ENCODE data around the gene CELF5. TPM values are rescaled to one million over a fixed set of nuclear protein-coding genes. Genes with fewer than 3 reads are reported as not detected.

Gene CELF5
- total and polyA plus RNA-seq, 2 donors (not counting 1 experiment from before 2014, with no cell fraction given), result 0.15 TPM; not detected in 1

DNA sequence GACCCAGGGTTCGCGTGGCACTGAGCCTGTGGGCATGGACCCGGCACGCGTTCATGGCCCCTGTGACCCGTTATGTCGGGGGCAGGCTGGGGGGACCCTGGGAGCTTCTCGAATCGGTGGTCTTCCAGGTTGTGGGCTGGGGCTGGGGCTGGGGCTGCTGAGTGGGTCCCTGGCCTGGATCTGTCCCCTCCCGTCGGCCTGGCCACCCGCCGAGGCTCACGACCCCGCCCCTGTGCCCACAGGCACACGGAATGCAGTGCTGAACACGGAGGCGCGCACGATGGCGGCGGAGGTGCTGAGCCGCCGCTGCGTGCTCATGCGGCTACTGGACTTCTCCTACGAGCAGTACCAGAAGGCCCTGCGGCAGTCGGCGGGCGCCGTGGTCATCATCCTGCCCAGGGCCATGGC, 32.2 kb upstream of the CELF5 start:
- H3K27me3 Mint-ChIP-seq, result no peaks in the 10 kb centered on the region
- no peaks in the 10 kb centered on the region for H3K9me3 Mint-ChIP-seq (ENCODE audit: insufficient read depth)
- H3K27me3 ChIP-seq (replicated peaks in 1 of 4; ENCODE audit: control extremely low read depth in 1 of 4, control insufficient read depth in 3 of 4, insufficient read depth in 4 of 4, low read length in 3 of 4), result no peaks in the 10 kb centered on the region
- peaks cover 10 to 32% of the 10 kb centered on the region in 2 donors for H3K4me1 ChIP-seq (ENCODE audit: control insufficient read depth in 2 of 2, insufficient read depth in 2 of 2, low read length in 2 of 2)
- no peak overlapping the region for H3K27ac ChIP-seq (ENCODE audit: low read length in 2 of 2)
- no peak for ATAC-seq (ENCODE audit: low read depth)
- no peak overlapping the region for H3K4me3 ChIP-seq (ENCODE audit: control extremely low read depth in 1 of 5, extremely low read depth in 1 of 5, insufficient read depth in 1 of 5, low read depth in 2 of 5, low read length in 4 of 5)
- H4K20me1 ChIP-seq (ENCODE audit: control insufficient read depth, insufficient read depth, low read length, poor library complexity, severe bottlenecking), result peaks cover 68% of the 10 kb centered on the region
- H2AFZ ChIP-seq (ENCODE audit: insufficient read depth, low read depth, low read length, poor library complexity, severe bottlenecking), result no peak overlapping the region
- DNase-seq, result no peak
- H3K9ac ChIP-seq (ENCODE audit: low read length), result no peak overlapping the region
- no peak overlapping the region for H3K27ac Mint-ChIP-seq
- TF ChIP-seq, protein P1, sequence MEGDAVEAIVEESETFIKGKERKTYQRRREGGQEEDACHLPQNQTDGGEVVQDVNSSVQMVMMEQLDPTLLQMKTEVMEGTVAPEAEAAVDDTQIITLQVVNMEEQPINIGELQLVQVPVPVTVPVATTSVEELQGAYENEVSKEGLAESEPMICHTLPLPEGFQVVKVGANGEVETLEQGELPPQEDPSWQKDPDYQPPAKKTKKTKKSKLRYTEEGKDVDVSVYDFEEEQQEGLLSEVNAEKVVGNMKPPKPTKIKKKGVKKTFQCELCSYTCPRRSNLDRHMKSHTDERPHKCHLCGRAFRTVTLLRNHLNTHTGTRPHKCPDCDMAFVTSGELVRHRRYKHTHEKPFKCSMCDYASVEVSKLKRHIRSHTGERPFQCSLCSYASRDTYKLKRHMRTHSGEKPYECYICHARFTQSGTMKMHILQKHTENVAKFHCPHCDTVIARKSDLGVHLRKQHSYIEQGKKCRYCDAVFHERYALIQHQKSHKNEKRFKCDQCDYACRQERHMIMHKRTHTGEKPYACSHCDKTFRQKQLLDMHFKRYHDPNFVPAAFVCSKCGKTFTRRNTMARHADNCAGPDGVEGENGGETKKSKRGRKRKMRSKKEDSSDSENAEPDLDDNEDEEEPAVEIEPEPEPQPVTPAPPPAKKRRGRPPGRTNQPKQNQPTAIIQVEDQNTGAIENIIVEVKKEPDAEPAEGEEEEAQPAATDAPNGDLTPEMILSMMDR (IDR thresholded peaks at IDR 0.05), result no peak
- TF ChIP-seq EZH2 (IDR thresholded peaks at IDR 0.05; ENCODE audit: borderline replicate concordance, insufficient read depth, low read depth, low read length, poor library complexity, severe bottlenecking), result no peak
- no peak overlapping the region for H3K4me2 ChIP-seq (replicated peaks; ENCODE audit: low read depth, low read length, poor library complexity, severe bottlenecking)
- peaks cover 28% of the 10 kb centered on the region for H3K4me1 Mint-ChIP-seq
- H3K4me3 Mint-ChIP-seq, result no peak overlapping the region
- peaks cover 0 to 26% of the 10 kb centered on the region in 2 experiments for H3K36me3 ChIP-seq (replicated peaks in 1 of 2; ENCODE audit: control extremely low read depth in 1 of 2, control insufficient read depth in 1 of 2, extremely low read depth in 1 of 2, insufficient read depth in 2 of 2, low read length in 1 of 2)
- ChIA-PET CTCF (no interaction called here), POLR2A (no interaction called here)
- peaks cover 0 to 11% (median 0%) of the 10 kb centered on the region in 3 donors for H3K9me3 ChIP-seq (ENCODE audit: control extremely low read depth in 1 of 3, control insufficient read depth in 2 of 3, insufficient read depth in 1 of 3, low read length in 2 of 3)
- WGBS (ENCODE audit: insufficient coverage), result 96% methylated on average over 32 of the region's 32 CpGs
- H3K79me2 ChIP-seq (ENCODE audit: control insufficient read depth, insufficient read depth, low read length), result peaks cover 68% of the 10 kb centered on the region
- intact Hi-C loops (cut with micrococcal nuclease), result no loop called here

- Histone ChIP-seq H3K36me3 (replicated peaks in 1 of 2; ENCODE audit: control extremely low read depth in 1 of 2, control insufficient read depth in 1 of 2, extremely low read depth in 1 of 2, insufficient read depth in 2 of 2, low read length in 1 of 2) (peaks cover 0 to 26% of the 10 kb centered on the region in 2 experiments), H2AFZ (ENCODE audit: insufficient read depth, low read depth, low read length, poor library complexity, severe bottlenecking) (no peak overlapping the region), H3K4me3 (ENCODE audit: control extremely low read depth in 1 of 5, extremely low read depth in 1 of 5, insufficient read depth in 1 of 5, low read depth in 2 of 5, low read length in 4 of 5) (no peak overlapping the region), H3K4me2 (replicated peaks; ENCODE audit: low read depth, low read length, poor library complexity, severe bottlenecking) (no peak overlapping the region), H3K9me3 (ENCODE audit: control extremely low read depth in 1 of 3, control insufficient read depth in 2 of 3, insufficient read depth in 1 of 3, low read length in 2 of 3) (peaks cover 0 to 11% (median 0%) of the 10 kb centered on the region in 3 donors), H3K4me1 (ENCODE audit: control insufficient read depth in 2 of 2, insufficient read depth in 2 of 2, low read length in 2 of 2) (peaks cover 9 to 27% of the 10 kb centered on the region in 2 donors), H3K9ac (ENCODE audit: low read length) (no peak overlapping the region), H3K27ac (ENCODE audit: low read length in 2 of 2) (no peak overlapping the region), H3K79me2 (ENCODE audit: control insufficient read depth, insufficient read depth, low read length) (peaks cover 63% of the 10 kb centered on the region), H3K27me3 (replicated peaks in 1 of 4; ENCODE audit: control extremely low read depth in 1 of 4, control insufficient read depth in 3 of 4, insufficient read depth in 4 of 4, low read length in 3 of 4) (no peaks in the 10 kb centered on the region), H4K20me1 (ENCODE audit: control insufficient read depth, insufficient read depth, low read length, poor library complexity, severe bottlenecking) (peaks cover 63% of the 10 kb centered on the region)
- H3K4me3 Mint-ChIP-seq, result no peak overlapping the region
- no peak overlapping the region for H3K27ac Mint-ChIP-seq
- TF ChIP-seq, protein P1 (IDR thresholded peaks at IDR 0.05), result no peak
- no peak for TF ChIP-seq EZH2 (IDR thresholded peaks at IDR 0.05; ENCODE audit: borderline replicate concordance, insufficient read depth, low read depth, low read length, poor library complexity, severe bottlenecking)
- WGBS (ENCODE audit: insufficient coverage), result 95% methylated on average over 12 of the region's 14 CpGs
- H3K27me3 Mint-ChIP-seq, result no peaks in the 10 kb centered on the region
- no peaks in the 10 kb centered on the region for H3K9me3 Mint-ChIP-seq (ENCODE audit: insufficient read depth)
- peaks cover 24% of the 10 kb centered on the region for H3K4me1 Mint-ChIP-seq
- no peak for DNase-seq
- ChIA-PET POLR2A (no interaction called here), CTCF (no interaction called here)
- intact Hi-C loops (cut with micrococcal nuclease), result no loop called here
- no peak for ATAC-seq (ENCODE audit: low read depth)
Measured at GRCh38 chr19:3192684-3193083, 31.8 kb upstream of the CELF5 start.

Measured in B cell (primary cell).